Esophagus squamous epithelium (tissue), 4 donors: ENCODE data around the gene KCTD18.

Source experiments
- POLR2A ChIP-seq, 4 donors: fragments of 450-650 bp; IDR thresholded peaks; one replicate each; pipeline ENCODE4 v1.6.1; 2017; ENCODE audit warnings: antibody characterized with exemption in 4 of 4, mild to moderate bottlenecking in 4 of 4, moderate library complexity in 3 of 4
- TF ChIP-seq, protein P1 (sequence below), 6 experiments: fragments of 450-650 bp in 4 of 6; fragments of 200-600 bp in 2 of 6; sonication (generic) in 2 of 6; IDR thresholded peaks; one replicate each; pipeline ENCODE4 v1.5.1; 2016 to 2019; ENCODE audit warnings: antibody characterized with exemption in 6 of 6, mild to moderate bottlenecking in 4 of 6, moderate library complexity in 4 of 6

DNA sequence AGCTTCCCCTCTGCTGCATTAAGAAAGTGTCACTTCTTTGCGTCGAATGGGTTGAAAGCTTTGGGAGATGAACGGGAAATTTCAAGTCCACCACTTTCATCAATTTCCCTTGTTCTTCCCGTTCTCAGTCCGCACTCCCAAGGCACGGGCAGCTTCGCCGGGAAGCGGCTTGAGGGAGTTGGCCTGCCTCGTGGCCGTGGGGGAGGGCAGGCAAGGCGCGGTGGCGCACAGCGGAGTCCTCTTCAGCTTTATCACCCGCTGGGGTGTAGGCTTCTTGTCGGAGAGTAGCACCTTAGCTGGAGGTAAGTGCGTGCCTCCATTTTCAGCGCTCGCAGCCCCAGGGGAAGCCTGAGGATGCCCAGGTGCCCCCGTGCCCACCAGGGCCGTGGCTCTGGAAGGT lies 19.9 kb downstream of the KCTD18 start:
- TF ChIP-seq, protein P1, sequence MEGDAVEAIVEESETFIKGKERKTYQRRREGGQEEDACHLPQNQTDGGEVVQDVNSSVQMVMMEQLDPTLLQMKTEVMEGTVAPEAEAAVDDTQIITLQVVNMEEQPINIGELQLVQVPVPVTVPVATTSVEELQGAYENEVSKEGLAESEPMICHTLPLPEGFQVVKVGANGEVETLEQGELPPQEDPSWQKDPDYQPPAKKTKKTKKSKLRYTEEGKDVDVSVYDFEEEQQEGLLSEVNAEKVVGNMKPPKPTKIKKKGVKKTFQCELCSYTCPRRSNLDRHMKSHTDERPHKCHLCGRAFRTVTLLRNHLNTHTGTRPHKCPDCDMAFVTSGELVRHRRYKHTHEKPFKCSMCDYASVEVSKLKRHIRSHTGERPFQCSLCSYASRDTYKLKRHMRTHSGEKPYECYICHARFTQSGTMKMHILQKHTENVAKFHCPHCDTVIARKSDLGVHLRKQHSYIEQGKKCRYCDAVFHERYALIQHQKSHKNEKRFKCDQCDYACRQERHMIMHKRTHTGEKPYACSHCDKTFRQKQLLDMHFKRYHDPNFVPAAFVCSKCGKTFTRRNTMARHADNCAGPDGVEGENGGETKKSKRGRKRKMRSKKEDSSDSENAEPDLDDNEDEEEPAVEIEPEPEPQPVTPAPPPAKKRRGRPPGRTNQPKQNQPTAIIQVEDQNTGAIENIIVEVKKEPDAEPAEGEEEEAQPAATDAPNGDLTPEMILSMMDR (IDR thresholded peaks at IDR 0.05) = no peak
- no peak for TF ChIP-seq POLR2A (IDR thresholded peaks at IDR 0.05)
